ENCODE measurements around the gene RTL1. TPM values are rescaled to one million over a fixed set of nuclear protein-coding genes. Genes with fewer than 3 reads are reported as not detected.

The RTL1 gene
- total and polyA plus RNA-seq, 5 donors from 2014 or later: not detected

GRCh38 chr14:100896369-100897060 lies 7.0 kb downstream of the RTL1 start:
- no peak overlapping the region for H3K4me3 Mint-ChIP-seq
- no peak overlapping the region for H3K27ac Mint-ChIP-seq
- H3K4me1 ChIP-seq (ENCODE audit: control insufficient read depth, insufficient read depth, low read length, poor library complexity, severe bottlenecking): no peaks in the 10 kb centered on the region
- no peaks in the 10 kb centered on the region for H3K4me1 Mint-ChIP-seq
- H3K36me3 Mint-ChIP-seq: no peaks in the 10 kb centered on the region
- H3K27me3 ChIP-seq (ENCODE audit: control insufficient read depth, insufficient read depth, low read length): no peaks in the 10 kb centered on the region
- ATAC-seq (ENCODE audit: low read depth in 2 of 2) (no peak), DNase-seq (no peak)
- no peak overlapping the region for H3K27ac ChIP-seq (ENCODE audit: insufficient read depth, low read length, poor library complexity, severe bottlenecking)
- no peaks in the 10 kb centered on the region for H3K9me3 ChIP-seq (ENCODE audit: control insufficient read depth in 2 of 2, low read length in 2 of 2)
- peaks cover 0 to 4% (median 0%) of the 10 kb centered on the region in 7 donors for H3K9me3 Mint-ChIP-seq
- H3K4me3 ChIP-seq (ENCODE audit: low read depth, low read length): no peak overlapping the region
- H3K36me3 ChIP-seq (ENCODE audit: control insufficient read depth, insufficient read depth, low read length): no peaks in the 10 kb centered on the region
- H3K27me3 Mint-ChIP-seq: peaks cover 33% of the 10 kb centered on the region

DNA sequence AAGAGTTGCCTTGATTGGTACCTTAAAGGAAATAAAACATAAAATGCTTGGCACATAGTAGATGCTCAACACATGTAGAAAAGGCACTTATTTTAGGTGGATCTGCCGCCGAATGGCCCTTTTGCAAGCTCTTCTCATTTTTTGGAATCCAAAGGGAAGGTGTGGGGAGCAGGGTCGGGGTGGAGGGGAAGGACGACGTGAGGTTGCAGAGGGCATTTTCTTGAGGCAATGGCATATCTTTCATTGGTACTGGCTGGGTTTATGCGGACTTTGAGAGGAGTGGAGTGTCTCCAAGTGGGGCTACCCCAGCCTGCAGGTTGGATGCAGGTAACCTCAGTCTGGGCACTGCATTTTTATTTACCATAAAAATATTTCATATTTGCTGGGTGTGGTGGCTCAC lies 8.1 kb downstream of the RTL1 start:
- H3K9me3 Mint-ChIP-seq: peaks cover 0 to 4% (median 0%) of the 10 kb centered on the region in 7 donors
- no peak overlapping the region for H3K4me3 Mint-ChIP-seq
- no peak overlapping the region for H3K4me3 ChIP-seq (ENCODE audit: low read depth, low read length)
- no peak for DNase-seq
- H3K9me3 ChIP-seq (ENCODE audit: control insufficient read depth in 2 of 2, low read length in 2 of 2): no peaks in the 10 kb centered on the region
- H3K27me3 Mint-ChIP-seq: peaks cover 26% of the 10 kb centered on the region
- no peaks in the 10 kb centered on the region for H3K4me1 Mint-ChIP-seq
- H3K4me1 ChIP-seq (ENCODE audit: control insufficient read depth, insufficient read depth, low read length, poor library complexity, severe bottlenecking): no peaks in the 10 kb centered on the region
- H3K27ac Mint-ChIP-seq: no peak overlapping the region
- H3K36me3 Mint-ChIP-seq: no peaks in the 10 kb centered on the region
- H3K36me3 ChIP-seq (ENCODE audit: control insufficient read depth, insufficient read depth, low read length): no peaks in the 10 kb centered on the region
- ATAC-seq (ENCODE audit: low read depth in 2 of 2): no peak
- no peaks in the 10 kb centered on the region for H3K27me3 ChIP-seq (ENCODE audit: control insufficient read depth, insufficient read depth, low read length)
- H3K27ac ChIP-seq (ENCODE audit: insufficient read depth, low read length, poor library complexity, severe bottlenecking): no peak overlapping the region

DNA sequence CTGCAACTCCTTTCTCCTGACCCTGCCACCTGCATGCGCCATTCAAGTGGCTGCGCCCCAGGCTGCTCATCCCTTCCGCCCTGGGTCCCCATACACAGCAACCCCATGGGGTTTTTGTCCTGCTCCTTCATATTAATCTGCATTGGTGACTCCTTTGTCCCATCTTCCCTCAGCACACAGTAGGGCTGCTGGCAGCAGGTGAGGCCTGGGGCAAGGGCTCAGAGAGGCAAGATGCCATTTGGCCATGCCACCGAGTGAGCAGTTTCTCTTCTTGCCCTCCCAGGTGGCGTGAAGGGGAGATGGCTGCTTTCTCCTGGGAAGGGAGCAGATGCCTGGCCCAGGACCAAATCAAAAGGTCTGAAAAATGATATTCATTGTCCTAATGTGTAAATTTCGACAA lies 9.1 kb downstream of the RTL1 start:
- peaks cover 16% of the 10 kb centered on the region for H3K27me3 Mint-ChIP-seq
- no peak overlapping the region for H3K27ac Mint-ChIP-seq

DNA sequence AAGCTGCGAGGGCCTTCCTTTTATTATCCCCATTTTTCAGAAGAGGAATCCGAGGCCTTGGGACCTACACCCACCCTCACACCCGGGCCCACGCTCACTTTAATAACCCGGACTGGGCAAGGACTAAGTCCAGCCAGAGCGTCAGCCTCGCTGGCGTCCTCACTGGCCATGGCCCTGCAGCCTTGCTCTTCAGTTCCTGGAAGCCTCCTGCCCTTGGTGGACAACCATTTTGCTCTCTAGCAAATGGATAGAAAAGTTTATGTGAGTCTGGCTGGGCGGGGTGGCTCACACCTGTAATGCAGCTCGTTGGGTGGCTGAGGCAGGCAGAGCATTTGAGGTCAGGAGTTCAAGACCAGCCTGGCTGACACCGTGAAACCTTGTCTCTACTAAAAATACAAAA lies 9.8 kb downstream of the RTL1 start:
- no peak overlapping the region for H3K27ac ChIP-seq (ENCODE audit: insufficient read depth, low read length, poor library complexity, severe bottlenecking)
- H3K9me3 ChIP-seq (ENCODE audit: control insufficient read depth in 2 of 2, low read length in 2 of 2): no peaks in the 10 kb centered on the region
- Mint-ChIP-seq H3K27me3 (peaks cover 11% of the 10 kb centered on the region), H3K4me3 (no peak overlapping the region), H3K9me3 (peaks cover 0 to 4% (median 0%) of the 10 kb centered on the region in 7 donors), H3K4me1 (no peaks in the 10 kb centered on the region), H3K36me3 (no peaks in the 10 kb centered on the region), H3K27ac (no peak overlapping the region)
- H3K4me1 ChIP-seq (ENCODE audit: control insufficient read depth, insufficient read depth, low read length, poor library complexity, severe bottlenecking): no peaks in the 10 kb centered on the region
- no peaks in the 10 kb centered on the region for H3K27me3 ChIP-seq (ENCODE audit: control insufficient read depth, insufficient read depth, low read length)
- H3K36me3 ChIP-seq (ENCODE audit: control insufficient read depth, insufficient read depth, low read length): no peaks in the 10 kb centered on the region
- H3K4me3 ChIP-seq (ENCODE audit: low read depth, low read length): no peak overlapping the region
- DNase-seq (no peak), ATAC-seq (ENCODE audit: low read depth in 2 of 2) (no peak)

More for the DNA sequence above, 9.1 kb downstream of the RTL1 start:
- Histone ChIP-seq H3K4me3 (ENCODE audit: low read depth, low read length) (no peak overlapping the region), H3K27ac (ENCODE audit: insufficient read depth, low read length, poor library complexity, severe bottlenecking) (no peak overlapping the region), H3K9me3 (ENCODE audit: control insufficient read depth in 2 of 2, low read length in 2 of 2) (no peaks in the 10 kb centered on the region), H3K27me3 (ENCODE audit: control insufficient read depth, insufficient read depth, low read length) (no peaks in the 10 kb centered on the region), H3K4me1 (ENCODE audit: control insufficient read depth, insufficient read depth, low read length, poor library complexity, severe bottlenecking) (no peaks in the 10 kb centered on the region), H3K36me3 (ENCODE audit: control insufficient read depth, insufficient read depth, low read length) (no peaks in the 10 kb centered on the region)
- Mint-ChIP-seq H3K9me3 (peaks cover 0 to 4% (median 0%) of the 10 kb centered on the region in 7 donors), H3K4me1 (no peaks in the 10 kb centered on the region), H3K36me3 (no peaks in the 10 kb centered on the region), H3K4me3 (no peak overlapping the region)
- no peak for ATAC-seq (ENCODE audit: low read depth in 2 of 2)
- DNase-seq: no peak

DNA sequence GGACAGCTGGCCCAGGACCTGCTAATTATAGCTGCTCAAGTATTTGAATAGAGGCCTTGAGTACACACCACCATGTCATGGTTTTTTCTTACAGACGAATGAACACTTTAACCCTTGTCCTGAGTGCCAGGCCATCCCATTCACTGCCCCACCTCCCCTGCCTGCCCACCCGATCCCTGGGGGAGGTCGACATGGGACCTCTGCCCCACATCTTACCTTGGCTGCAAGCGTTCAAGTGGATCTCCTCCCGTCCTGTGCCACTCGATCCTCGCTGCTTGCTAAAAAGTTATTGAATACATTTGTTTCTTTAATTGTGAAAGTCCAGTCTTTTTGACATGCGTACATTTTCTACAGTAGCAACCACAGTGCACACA lies 10.3 kb downstream of the RTL1 start:
- no peak for DNase-seq
- Histone ChIP-seq H3K36me3 (ENCODE audit: control insufficient read depth, insufficient read depth, low read length) (no peaks in the 10 kb centered on the region), H3K27me3 (ENCODE audit: control insufficient read depth, insufficient read depth, low read length) (no peaks in the 10 kb centered on the region), H3K4me3 (ENCODE audit: low read depth, low read length) (no peak overlapping the region), H3K27ac (ENCODE audit: insufficient read depth, low read length, poor library complexity, severe bottlenecking) (no peak overlapping the region), H3K9me3 (ENCODE audit: control insufficient read depth in 2 of 2, low read length in 2 of 2) (no peaks in the 10 kb centered on the region), H3K4me1 (ENCODE audit: control insufficient read depth, insufficient read depth, low read length, poor library complexity, severe bottlenecking) (no peaks in the 10 kb centered on the region)
- H3K4me1 Mint-ChIP-seq: no peaks in the 10 kb centered on the region
- H3K9me3 Mint-ChIP-seq: peaks cover 0 to 4% (median 0%) of the 10 kb centered on the region in 7 donors
- no peaks in the 10 kb centered on the region for H3K36me3 Mint-ChIP-seq
- no peak overlapping the region for H3K4me3 Mint-ChIP-seq
- ATAC-seq (ENCODE audit: low read depth in 2 of 2): no peak
- H3K27ac Mint-ChIP-seq: no peak overlapping the region
- peaks cover 11% of the 10 kb centered on the region for H3K27me3 Mint-ChIP-seq

- Mint-ChIP-seq H3K36me3 (no peaks in the 10 kb centered on the region), H3K4me1 (no peaks in the 10 kb centered on the region), H3K27ac (no peak overlapping the region), H3K27me3 (peaks cover 11% of the 10 kb centered on the region), H3K9me3 (peaks cover 0 to 4% (median 0%) of the 10 kb centered on the region in 7 donors), H3K4me3 (peak overlapping the region in 1 of 4 donors; percentile 40)
- Histone ChIP-seq H3K27ac (ENCODE audit: insufficient read depth, low read length, poor library complexity, severe bottlenecking) (no peak overlapping the region), H3K4me1 (ENCODE audit: control insufficient read depth, insufficient read depth, low read length, poor library complexity, severe bottlenecking) (no peaks in the 10 kb centered on the region), H3K9me3 (ENCODE audit: control insufficient read depth in 2 of 2, low read length in 2 of 2) (no peaks in the 10 kb centered on the region), H3K4me3 (ENCODE audit: low read depth, low read length) (no peak overlapping the region), H3K36me3 (ENCODE audit: control insufficient read depth, insufficient read depth, low read length) (no peaks in the 10 kb centered on the region), H3K27me3 (ENCODE audit: control insufficient read depth, insufficient read depth, low read length) (peaks cover 1% of the 10 kb centered on the region)
- ATAC-seq (ENCODE audit: low read depth in 2 of 2) (no peak), DNase-seq (no peak)
These were observed 10.9 kb downstream of the RTL1 start for GRCh38 chr14:100892496-100893227.

- H3K27ac Mint-ChIP-seq: no peak overlapping the region
- H3K4me3 Mint-ChIP-seq: no peak overlapping the region
- Histone ChIP-seq H3K27me3 (ENCODE audit: control insufficient read depth, insufficient read depth, low read length) (peaks cover 1% of the 10 kb centered on the region), H3K4me3 (ENCODE audit: low read depth, low read length) (no peak overlapping the region), H3K4me1 (ENCODE audit: control insufficient read depth, insufficient read depth, low read length, poor library complexity, severe bottlenecking) (no peaks in the 10 kb centered on the region), H3K9me3 (ENCODE audit: control insufficient read depth in 2 of 2, low read length in 2 of 2) (no peaks in the 10 kb centered on the region), H3K27ac (ENCODE audit: insufficient read depth, low read length, poor library complexity, severe bottlenecking) (no peak overlapping the region), H3K36me3 (ENCODE audit: control insufficient read depth, insufficient read depth, low read length) (no peaks in the 10 kb centered on the region)
- H3K36me3 Mint-ChIP-seq: no peaks in the 10 kb centered on the region
- H3K4me1 Mint-ChIP-seq: no peaks in the 10 kb centered on the region
- peaks cover 10% of the 10 kb centered on the region for H3K27me3 Mint-ChIP-seq
- DNase-seq: no peak
- peaks cover 0 to 4% (median 0%) of the 10 kb centered on the region in 7 donors for H3K9me3 Mint-ChIP-seq
- no peak for ATAC-seq (ENCODE audit: low read depth in 2 of 2)
These were observed 11.7 kb downstream of the RTL1 start for GRCh38 chr14:100891501-100892445.
